ENCODE results near the gene LMNB1.

DNA sequence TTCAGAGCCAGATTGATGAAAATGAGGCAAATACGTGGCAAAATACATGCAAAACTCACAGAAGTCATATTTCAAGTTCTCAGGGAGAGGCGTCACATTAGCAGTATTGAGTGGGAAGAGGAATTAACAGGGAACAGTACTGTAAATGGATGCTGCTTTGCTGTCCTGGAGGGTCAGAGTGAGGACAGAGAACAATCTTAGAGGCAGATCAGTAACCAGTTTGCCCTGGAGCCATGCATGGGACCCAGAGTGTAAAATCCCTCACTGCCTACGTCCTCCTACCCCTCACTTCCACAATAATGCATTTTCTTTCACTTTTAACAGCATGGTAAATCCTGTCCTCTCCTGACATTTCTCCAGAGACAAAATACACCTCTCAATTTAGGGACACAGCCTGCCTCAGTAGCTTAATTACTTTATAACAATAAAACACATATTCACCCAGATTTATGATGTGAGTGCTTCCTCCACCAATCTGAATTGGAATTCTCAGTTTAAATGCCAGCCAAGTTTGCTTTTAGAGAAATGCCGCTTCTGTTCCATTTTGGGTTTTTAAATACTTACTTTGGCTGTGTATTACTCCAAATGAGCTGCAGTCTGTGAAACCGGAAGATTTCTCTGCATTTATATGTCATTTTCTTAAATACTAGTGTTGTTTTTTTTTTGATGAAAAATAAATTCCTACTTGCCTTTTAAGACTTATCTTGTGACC, 70.0 kb downstream of the LMNB1 start:
- TF ChIP-seq, protein P1, sequence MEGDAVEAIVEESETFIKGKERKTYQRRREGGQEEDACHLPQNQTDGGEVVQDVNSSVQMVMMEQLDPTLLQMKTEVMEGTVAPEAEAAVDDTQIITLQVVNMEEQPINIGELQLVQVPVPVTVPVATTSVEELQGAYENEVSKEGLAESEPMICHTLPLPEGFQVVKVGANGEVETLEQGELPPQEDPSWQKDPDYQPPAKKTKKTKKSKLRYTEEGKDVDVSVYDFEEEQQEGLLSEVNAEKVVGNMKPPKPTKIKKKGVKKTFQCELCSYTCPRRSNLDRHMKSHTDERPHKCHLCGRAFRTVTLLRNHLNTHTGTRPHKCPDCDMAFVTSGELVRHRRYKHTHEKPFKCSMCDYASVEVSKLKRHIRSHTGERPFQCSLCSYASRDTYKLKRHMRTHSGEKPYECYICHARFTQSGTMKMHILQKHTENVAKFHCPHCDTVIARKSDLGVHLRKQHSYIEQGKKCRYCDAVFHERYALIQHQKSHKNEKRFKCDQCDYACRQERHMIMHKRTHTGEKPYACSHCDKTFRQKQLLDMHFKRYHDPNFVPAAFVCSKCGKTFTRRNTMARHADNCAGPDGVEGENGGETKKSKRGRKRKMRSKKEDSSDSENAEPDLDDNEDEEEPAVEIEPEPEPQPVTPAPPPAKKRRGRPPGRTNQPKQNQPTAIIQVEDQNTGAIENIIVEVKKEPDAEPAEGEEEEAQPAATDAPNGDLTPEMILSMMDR (IDR thresholded peaks at IDR 0.05; ENCODE audit: low read length), result no peak
- no peak for TF ChIP-seq EZH2 (IDR thresholded peaks at IDR 0.05; ENCODE audit: borderline replicate concordance, low read length)

All from OCI-LY1 (cell line).